ENCODE measurements around the gene DDX47. TPM values are rescaled to one million over a fixed set of nuclear protein-coding genes. Genes with fewer than 3 reads are reported as not detected.

DDX47 gene
- total and polyA plus RNA-seq, 2 experiments from 2014 or later = 54.0 to 90.8 TPM

DNA sequence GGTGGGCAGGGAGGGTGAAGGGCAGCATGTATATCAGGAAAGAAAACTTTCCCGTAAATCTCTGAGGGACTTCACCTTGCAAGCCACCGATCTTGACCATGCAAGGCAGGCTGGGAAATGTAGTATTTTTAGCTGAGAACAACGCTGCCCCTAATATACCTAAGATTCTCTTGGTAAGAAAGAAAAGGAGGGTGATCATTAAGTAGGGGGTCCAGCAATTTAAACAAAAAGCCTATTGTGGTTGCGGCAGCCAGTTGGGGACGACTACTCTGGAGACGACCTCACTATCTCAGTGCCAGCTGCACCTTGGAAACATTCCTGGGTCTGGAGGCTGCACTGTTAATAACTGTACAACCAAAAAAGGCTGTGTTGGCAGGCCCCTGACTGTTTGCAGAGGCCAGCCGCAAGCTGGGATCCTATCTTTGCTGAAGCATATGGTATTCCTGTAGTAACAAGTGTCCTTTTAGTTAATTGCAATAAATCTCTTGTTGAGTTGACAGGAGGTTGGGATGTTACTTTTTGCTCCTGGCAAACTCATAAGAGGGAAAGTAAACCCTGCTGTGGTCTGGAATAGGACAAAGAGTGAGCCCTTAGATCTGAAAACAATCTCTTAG lies 21.3 kb upstream of the DDX47 start:
- Histone ChIP-seq H3F3A (replicated peaks; ENCODE audit: low read depth) (no peaks in the 10 kb centered on the region), H2AFZ (peak overlapping the region; percentile 52; the same call in 1 of the 2 replicates), H3K4me2 (0 out of 2 replicates have a peak overlapping the region, but pooled peaks have one; percentile 9), H3K27ac (ENCODE audit: low read depth) (no peak overlapping the region), H4K20me1 (replicated peaks; ENCODE audit: insufficient read depth) (no peaks in the 10 kb centered on the region), H3K4me1 (ENCODE audit: insufficient read depth) (peaks cover 6% of the 10 kb centered on the region), H3K4me3 (no peak overlapping the region), H3K36me3 (ENCODE audit: insufficient read depth) (no peaks in the 10 kb centered on the region), H3K79me2 (replicated peaks; ENCODE audit: insufficient read depth) (no peaks in the 10 kb centered on the region), H3K9me2 (ENCODE audit: insufficient read depth) (no peaks in the 10 kb centered on the region), H3K27me3 (ENCODE audit: insufficient read depth) (peaks cover 19% of the 10 kb centered on the region)
- TF ChIP-seq, protein P1, sequence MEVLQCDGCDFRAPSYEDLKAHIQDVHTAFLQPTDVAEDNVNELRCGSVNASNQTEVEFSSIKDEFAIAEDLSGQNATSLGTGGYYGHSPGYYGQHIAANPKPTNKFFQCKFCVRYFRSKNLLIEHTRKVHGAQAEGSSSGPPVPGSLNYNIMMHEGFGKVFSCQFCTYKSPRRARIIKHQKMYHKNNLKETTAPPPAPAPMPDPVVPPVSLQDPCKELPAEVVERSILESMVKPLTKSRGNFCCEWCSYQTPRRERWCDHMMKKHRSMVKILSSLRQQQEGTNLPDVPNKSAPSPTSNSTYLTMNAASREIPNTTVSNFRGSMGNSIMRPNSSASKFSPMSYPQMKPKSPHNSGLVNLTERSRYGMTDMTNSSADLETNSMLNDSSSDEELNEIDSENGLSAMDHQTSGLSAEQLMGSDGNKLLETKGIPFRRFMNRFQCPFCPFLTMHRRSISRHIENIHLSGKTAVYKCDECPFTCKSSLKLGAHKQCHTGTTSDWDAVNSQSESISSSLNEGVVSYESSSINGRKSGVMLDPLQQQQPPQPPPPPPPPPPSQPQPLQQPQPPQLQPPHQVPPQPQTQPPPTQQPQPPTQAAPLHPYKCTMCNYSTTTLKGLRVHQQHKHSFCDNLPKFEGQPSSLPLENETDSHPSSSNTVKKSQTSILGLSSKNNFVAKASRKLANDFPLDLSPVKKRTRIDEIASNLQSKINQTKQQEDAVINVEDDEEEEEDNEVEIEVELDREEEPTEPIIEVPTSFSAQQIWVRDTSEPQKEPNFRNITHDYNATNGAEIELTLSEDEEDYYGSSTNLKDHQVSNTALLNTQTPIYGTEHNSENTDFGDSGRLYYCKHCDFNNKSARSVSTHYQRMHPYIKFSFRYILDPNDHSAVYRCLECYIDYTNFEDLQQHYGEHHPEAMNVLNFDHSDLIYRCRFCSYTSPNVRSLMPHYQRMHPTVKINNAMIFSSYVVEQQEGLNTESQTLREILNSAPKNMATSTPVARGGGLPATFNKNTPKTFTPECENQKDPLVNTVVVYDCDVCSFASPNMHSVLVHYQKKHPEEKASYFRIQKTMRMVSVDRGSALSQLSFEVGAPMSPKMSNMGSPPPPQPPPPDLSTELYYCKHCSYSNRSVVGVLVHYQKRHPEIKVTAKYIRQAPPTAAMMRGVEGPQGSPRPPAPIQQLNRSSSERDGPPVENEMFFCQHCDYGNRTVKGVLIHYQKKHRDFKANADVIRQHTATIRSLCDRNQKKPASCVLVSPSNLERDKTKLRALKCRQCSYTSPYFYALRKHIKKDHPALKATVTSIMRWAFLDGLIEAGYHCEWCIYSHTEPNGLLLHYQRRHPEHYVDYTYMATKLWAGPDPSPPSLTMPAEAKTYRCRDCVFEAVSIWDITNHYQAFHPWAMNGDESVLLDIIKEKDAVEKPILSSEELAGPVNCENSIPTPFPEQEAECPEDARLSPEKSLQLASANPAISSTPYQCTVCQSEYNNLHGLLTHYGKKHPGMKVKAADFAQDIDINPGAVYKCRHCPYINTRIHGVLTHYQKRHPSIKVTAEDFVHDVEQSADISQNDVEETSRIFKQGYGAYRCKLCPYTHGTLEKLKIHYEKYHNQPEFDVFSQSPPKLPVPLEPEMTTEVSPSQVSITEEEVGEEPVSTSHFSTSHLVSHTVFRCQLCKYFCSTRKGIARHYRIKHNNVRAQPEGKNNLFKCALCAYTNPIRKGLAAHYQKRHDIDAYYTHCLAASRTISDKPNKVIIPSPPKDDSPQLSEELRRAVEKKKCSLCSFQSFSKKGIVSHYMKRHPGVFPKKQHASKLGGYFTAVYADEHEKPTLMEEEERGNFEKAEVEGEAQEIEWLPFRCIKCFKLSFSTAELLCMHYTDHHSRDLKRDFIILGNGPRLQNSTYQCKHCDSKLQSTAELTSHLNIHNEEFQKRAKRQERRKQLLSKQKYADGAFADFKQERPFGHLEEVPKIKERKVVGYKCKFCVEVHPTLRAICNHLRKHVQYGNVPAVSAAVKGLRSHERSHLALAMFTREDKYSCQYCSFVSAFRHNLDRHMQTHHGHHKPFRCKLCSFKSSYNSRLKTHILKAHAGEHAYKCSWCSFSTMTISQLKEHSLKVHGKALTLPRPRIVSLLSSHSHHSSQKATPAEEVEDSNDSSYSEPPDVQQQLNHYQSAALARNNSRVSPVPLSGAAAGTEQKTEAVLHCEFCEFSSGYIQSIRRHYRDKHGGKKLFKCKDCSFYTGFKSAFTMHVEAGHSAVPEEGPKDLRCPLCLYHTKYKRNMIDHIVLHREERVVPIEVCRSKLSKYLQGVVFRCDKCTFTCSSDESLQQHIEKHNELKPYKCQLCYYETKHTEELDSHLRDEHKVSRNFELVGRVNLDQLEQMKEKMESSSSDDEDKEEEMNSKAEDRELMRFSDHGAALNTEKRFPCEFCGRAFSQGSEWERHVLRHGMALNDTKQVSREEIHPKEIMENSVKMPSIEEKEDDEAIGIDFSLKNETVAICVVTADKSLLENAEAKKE (CRISPR knock-in tag; IDR thresholded peaks at IDR 0.05) = no peak
- no peak for TF ChIP-seq ZNF114 (CRISPR knock-in tag; IDR thresholded peaks at IDR 0.05)
- TF ChIP-seq JUNB (IDR thresholded peaks at IDR 0.05; ENCODE audit: unreplicated experiment) = no peak
- TF ChIP-seq STAT1 (IDR thresholded peaks at IDR 0.05; ENCODE audit: unreplicated experiment) = no peak
- no peak for TF ChIP-seq ZNF331 (CRISPR knock-in tag; IDR thresholded peaks at IDR 0.05; ENCODE audit: low read depth)
- no peak for TF ChIP-seq POLR2AphosphoS5 (IDR thresholded peaks at IDR 0.05; ENCODE audit: low read depth)
- TF ChIP-seq CREB1 (CRISPR knock-in tag; IDR thresholded peaks at IDR 0.05; ENCODE audit: low read depth) = no peak
- TF ChIP-seq, protein P2, sequence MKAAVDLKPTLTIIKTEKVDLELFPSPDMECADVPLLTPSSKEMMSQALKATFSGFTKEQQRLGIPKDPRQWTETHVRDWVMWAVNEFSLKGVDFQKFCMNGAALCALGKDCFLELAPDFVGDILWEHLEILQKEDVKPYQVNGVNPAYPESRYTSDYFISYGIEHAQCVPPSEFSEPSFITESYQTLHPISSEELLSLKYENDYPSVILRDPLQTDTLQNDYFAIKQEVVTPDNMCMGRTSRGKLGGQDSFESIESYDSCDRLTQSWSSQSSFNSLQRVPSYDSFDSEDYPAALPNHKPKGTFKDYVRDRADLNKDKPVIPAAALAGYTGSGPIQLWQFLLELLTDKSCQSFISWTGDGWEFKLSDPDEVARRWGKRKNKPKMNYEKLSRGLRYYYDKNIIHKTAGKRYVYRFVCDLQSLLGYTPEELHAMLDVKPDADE (IDR thresholded peaks at IDR 0.05) = no peak
- TF ChIP-seq NANOG (IDR thresholded peaks at IDR 0.05; ENCODE audit: borderline replicate concordance) = no peak
- no peak for TF ChIP-seq EZH2 (IDR thresholded peaks at IDR 0.05; ENCODE audit: low read depth, unreplicated experiment)
- TF ChIP-seq, protein P3, sequence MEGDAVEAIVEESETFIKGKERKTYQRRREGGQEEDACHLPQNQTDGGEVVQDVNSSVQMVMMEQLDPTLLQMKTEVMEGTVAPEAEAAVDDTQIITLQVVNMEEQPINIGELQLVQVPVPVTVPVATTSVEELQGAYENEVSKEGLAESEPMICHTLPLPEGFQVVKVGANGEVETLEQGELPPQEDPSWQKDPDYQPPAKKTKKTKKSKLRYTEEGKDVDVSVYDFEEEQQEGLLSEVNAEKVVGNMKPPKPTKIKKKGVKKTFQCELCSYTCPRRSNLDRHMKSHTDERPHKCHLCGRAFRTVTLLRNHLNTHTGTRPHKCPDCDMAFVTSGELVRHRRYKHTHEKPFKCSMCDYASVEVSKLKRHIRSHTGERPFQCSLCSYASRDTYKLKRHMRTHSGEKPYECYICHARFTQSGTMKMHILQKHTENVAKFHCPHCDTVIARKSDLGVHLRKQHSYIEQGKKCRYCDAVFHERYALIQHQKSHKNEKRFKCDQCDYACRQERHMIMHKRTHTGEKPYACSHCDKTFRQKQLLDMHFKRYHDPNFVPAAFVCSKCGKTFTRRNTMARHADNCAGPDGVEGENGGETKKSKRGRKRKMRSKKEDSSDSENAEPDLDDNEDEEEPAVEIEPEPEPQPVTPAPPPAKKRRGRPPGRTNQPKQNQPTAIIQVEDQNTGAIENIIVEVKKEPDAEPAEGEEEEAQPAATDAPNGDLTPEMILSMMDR (conservative IDR thresholded peaks at IDR 0.05; ENCODE audit: low read depth in 2 of 2) = no peak
- TF ChIP-seq EZH2phosphoT487 (IDR thresholded peaks at IDR 0.05; ENCODE audit: unreplicated experiment) = no peak
- TF ChIP-seq, protein P4, sequence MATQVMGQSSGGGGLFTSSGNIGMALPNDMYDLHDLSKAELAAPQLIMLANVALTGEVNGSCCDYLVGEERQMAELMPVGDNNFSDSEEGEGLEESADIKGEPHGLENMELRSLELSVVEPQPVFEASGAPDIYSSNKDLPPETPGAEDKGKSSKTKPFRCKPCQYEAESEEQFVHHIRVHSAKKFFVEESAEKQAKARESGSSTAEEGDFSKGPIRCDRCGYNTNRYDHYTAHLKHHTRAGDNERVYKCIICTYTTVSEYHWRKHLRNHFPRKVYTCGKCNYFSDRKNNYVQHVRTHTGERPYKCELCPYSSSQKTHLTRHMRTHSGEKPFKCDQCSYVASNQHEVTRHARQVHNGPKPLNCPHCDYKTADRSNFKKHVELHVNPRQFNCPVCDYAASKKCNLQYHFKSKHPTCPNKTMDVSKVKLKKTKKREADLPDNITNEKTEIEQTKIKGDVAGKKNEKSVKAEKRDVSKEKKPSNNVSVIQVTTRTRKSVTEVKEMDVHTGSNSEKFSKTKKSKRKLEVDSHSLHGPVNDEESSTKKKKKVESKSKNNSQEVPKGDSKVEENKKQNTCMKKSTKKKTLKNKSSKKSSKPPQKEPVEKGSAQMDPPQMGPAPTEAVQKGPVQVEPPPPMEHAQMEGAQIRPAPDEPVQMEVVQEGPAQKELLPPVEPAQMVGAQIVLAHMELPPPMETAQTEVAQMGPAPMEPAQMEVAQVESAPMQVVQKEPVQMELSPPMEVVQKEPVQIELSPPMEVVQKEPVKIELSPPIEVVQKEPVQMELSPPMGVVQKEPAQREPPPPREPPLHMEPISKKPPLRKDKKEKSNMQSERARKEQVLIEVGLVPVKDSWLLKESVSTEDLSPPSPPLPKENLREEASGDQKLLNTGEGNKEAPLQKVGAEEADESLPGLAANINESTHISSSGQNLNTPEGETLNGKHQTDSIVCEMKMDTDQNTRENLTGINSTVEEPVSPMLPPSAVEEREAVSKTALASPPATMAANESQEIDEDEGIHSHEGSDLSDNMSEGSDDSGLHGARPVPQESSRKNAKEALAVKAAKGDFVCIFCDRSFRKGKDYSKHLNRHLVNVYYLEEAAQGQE (IDR thresholded peaks at IDR 0.05; ENCODE audit: unreplicated experiment) = no peak
- Mint-ChIP-seq H3K36me3 (ENCODE audit: low read depth) (peaks cover 4% of the 10 kb centered on the region; the same call in 2 of the 3 replicates), H3K27ac (no peak overlapping the region), H3K27me3 (ENCODE audit: insufficient read depth, low read depth, poor library complexity) (peaks cover 16% of the 10 kb centered on the region), H3K4me1 (peaks cover 11% of the 10 kb centered on the region), H3K4me3 (no peak overlapping the region), H3K9me3 (peaks cover 9% of the 10 kb centered on the region; the same call in 1 of the 3 replicates)
- ATAC-seq (peak; percentile 7; the same call in 2 of the 3 replicates), DNase-seq (ENCODE audit: low spot score) (peak; percentile 57)

All from GM23338 (cell line).